HG03558 (cell line): ENCODE measurements around the gene GPBP1L1.
"Not testable (repeated sequence)": the region's sequence is repeated elsewhere in the genome, so short reads cannot be mapped to it uniquely, and the experiment has no call there.

ENCODE experiments used
- ATAC-seq: cut with Tn5 transposase; IDR thresholded peaks from one replicate; pipeline ENCODE4 v1.9.1; 2021; ENCODE audit warnings: moderate number of reproducible peaks; ENCODE audit not compliant: unreplicated experiment; ENCODE audit errors: extremely low read depth

The GPBP1L1 gene

GRCh38 chr1:45596765-45597164, 89.6 kb downstream of the GPBP1L1 start:
- not testable (repeated sequence) for ATAC-seq

DNA sequence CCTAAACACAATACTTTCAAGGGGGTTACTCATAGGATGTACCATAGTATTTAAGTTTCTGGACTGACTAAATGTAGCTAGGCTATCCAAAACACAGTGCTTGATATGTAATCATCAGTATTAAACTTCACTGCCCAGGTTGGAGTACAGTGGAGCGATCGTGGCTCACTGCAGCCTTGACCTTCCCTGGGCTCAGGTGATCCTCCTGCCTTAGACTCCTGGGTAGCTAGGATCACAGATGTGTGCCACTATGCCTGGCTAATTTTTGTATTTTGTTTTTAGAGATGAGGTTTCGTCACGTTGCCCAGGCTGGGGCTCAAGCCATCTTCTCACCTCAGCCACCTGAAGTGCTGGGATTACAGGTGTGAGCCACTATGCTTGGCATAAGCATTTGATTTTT, 91.9 kb downstream of the GPBP1L1 start:
- no peak for ATAC-seq

GRCh38 chr1:45589861-45590260, 96.5 kb downstream of the GPBP1L1 start:
- ATAC-seq, result no peak

DNA sequence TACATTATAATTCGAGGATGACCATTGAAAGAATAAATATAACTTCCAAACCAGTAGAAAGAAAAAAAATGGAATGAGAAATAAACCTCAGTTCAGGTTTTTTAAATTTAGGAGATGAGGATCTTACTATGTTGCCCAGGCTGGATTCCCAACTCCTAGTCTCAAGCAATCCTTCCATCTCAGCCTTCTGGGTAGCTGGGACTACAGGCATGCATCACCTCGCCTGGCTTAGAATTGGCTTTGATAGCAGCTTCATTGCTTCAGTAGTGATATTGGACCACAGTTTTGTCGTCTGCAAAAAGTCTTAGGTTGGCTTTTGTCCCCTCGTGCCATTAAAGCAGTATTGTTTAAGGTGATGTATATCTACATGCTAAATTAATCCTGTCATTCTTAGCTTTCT, 99.6 kb downstream of the GPBP1L1 start:
- ATAC-seq, result no peak

DNA sequence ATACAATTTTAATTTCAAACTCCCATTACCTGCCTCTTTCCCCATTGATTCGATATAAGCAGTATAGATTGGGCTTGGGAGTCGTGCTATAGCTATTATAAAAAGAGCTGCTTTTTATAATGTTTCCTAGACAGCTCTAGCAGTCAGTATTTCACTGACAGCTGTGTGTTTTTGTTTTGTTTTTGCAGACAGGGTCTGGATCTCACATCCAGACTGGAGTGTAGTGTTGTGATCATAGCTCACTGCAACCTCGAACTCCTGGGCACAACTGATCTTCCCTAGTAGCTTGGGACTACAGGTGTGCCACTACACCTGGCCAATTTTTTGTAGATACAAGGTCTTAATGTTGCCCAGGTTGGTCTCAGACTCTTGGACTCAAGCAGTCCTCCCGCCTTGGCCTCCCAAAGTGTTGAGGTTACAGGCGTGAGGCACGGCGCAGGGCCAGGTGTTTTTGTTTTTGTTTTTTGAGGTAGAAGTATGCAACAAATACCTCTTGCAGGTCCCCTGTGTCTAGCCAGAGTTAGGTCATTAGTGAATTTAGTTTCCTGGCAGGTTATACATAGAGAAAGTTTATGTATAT, 100.7 kb downstream of the GPBP1L1 start:
- no peak for ATAC-seq

DNA sequence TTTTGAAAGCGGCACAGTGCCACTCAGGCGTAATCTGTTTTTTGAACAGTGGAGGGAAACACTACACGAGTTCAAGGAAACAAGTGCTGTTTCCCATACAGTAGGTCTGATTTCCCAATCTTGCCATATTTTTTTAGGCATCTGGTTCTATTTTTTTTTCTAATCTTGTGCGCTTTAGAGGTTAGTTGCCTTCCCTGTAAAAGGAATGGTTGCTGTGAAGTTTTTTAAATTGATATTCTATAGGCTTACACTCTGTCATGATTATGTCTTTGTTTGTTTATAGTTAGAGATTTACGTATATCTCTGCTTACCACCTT, 101.3 kb downstream of the GPBP1L1 start:
- no peak for ATAC-seq

DNA sequence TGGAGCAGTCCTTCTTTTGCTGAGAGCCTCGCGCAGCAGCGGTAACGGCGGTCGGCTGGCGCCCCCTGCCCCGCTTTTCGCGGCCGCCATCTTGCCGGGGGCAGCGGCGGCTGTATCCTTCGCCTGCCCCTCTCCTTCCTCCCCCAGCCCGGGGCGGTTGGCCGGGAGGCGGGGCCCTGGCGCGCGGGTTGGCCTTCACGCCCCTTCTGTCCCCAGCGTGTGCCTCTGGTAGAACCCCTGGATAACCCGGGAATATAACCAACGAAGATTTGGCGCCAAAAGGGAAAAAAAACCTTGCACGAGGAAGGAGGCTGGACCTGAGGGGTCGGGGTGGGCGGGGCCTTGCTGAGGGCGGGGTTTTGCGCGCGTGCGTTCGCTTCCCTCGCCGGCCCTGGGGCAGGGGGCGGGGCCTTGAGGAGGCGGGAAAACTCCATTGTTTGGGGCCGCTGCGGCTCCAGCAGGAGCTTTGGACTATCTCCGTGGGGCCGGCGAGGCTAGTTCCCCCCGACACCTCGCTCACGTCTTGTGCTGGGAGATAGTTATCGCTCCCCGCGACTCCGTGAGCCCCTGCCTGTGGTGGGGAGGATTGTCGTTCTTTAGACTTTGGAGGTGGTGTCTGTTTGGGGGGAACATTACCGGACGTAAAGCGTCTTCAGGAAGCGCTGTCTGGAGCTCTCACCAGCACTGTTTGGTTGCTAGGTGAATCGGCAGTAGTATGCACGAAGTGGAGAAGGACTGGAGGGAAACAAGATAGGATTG, 101.8 kb downstream of the GPBP1L1 start:
- ATAC-seq, result no peak

DNA sequence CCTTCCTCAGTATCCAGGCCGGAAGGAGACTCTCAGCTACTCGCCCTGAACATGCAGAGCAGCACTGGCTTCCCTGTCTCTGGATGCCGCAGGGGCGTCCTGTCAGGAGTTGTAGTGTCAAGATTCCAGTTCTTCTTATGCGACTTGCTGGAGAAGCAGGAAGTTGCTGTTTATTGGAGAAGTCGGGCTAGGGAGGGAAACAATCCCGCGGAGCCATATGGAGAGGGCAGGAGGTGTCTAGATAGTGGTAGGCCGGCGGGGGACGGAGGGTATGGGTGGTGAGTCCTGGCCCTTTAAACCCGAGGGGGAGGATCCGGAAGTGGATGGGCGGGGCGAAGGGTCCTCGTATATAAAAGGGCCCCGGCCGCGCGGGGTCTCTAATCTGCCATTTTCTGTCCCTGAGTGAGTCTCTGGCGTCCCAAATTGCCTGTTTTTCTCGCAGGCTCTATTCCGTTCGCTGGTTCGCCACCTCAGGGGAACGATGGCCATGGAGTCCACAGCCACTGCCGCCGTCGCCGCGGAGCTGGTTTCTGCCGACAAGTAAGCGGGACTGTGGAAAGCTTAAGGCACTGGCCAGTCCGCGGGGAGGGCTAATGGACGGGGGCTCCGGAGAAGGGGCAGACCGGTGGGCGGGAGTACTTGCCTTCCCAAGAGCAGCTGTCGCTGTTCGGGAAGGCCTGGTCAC, 102.5 kb downstream of the GPBP1L1 start, which contains the start of gene NASP:
Gene NASP, plus strand, starts transcription at position 376 of the 685 bp plus-strand sequence. Its CDS starts 106 bp downstream, at position 482.
- ATAC-seq, result peak; percentile 10

GRCh38 chr1:45583264-45583665, 103.1 kb downstream of the GPBP1L1 start:
- ATAC-seq, result peak; percentile 62
